ENCODE measurements around the gene OR8D1.

The OR8D1 gene

DNA sequence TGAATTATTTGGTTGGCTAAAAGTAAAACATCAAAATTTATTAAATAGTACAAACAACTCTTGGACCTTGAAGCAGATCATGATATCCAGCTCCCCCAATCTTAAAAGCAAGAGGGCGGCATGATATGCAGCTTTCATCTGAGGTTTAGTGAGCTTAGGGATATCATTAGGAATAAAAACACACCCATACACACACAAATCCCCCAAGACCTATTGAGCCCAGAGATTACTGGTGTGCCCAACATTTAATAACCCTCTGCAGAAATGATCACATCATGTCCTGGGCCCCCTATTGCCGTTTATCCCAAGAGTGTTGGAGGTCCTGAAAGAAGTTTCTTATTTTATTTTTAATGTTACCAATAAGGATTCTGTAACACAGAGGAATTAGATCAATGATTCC lies at the start of gene OR8D1:
Gene OR8D1, minus strand, starts transcription at position 101 of the 400 bp plus-strand sequence. CDS start 3,183 bp downstream, outside the sequence.
- no peak for DNase-seq (ENCODE audit: low read depth)

DNA sequence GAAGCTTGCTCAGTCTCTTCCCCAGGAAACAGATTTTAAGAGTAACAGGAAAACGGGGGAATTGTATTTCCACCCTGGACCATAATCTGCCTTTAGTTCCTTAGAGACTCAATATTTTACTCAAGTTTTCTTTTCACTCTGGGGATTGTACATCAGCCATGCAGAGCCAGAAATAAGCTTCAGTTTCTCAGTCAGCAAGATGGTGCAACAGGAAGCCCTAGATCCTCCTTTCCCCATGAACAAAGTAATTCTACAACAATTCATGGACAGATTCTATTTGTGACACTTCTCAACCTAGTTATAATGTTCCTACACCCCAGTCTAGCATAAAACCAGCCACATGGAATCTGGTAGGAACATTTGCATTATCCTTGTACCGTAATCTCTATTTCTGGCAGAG lies 45.8 kb upstream of the OR8D1 start:
- no peak for DNase-seq (ENCODE audit: low read depth)

DNA sequence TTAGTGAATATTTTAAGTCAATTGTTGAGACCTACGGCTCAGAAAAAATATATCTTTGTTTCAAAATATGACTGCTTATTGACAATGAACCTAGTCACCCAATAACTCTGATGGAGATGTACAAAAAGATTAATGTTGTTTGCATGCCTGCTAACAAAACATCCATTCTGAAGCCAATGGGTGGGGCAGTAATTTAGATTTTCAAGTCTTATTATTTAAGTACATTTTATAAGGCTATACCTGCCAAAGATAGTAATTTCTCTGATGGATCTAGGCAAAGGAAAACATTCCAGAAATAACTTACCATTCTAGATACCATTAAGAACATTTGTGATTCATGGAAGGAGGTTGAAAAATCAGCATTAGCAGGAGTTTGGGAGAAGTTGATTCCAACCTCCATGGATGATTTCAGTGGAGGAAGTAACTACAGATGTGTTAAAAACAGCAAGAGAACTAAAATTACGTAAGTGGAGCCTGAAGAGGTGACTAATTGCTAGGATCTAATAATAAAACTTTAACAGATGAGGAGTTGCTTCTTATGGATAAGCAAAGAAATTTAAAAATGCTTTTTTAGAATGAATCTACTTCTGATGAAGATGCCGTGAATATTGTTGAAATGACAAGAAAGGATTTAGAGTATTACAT lies 32.7 kb upstream of the OR8D1 start:
- DNase-seq (ENCODE audit: low read depth) = no peak

DNA sequence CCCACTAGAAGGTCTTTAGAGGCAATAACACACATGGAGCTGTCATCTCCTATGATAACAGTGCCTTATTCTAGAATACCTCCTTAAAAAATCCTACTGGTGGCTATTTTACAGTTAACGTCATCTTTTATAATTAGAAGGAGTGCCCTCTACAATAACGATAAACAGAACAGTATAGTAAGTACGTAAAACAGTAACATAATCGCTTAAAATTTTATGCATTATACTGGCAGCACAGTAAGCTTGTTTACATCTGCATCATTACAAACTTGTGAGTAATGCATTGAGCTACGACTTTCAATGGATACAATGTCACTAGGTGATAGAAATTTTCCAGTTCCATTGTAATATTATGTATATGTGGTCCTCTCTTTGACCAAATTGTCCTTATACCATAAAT lies 30.6 kb upstream of the OR8D1 start:
- DNase-seq (ENCODE audit: low read depth) = no peak

- DNase-seq (ENCODE audit: low read depth) = no peak
These were observed 26.3 kb upstream of the OR8D1 start for GRCh38 chr11:124340142-124340447.

DNA sequence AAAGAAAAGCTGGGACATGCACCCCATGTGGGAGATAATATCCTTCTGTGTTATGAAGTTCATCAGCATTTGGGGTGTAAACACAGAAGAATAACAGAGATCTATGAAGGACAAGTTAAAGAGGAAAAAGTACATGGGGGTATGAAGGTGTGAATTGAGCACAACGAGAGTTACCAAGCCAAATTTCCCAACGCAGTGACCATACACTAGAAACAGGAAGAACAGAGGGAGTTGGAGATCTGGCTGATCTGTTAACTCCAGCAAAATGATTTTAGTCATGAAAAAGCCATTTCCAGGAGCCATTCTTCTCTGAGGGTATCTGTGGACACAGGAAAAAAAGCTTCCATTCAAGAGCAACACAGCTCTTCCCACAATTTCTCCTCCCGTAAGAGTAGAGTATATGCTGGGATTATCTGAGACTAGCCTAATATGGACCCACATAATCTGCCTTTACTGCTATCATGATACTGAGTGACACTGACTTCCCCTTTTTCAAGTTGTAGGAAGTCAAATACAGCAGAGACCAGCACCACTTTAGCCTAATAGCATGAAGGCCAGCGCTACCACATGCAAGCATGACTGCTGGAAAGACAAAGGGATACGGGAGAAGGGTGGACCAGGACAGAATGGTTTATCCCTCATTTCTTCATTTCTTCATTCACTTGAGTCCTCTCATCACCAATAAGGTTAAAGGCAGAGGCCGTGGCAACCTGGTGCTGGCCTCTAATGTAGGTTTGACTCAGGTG lies 25.8 kb upstream of the OR8D1 start:
- DNase-seq (ENCODE audit: low read depth) = no peak

DNA sequence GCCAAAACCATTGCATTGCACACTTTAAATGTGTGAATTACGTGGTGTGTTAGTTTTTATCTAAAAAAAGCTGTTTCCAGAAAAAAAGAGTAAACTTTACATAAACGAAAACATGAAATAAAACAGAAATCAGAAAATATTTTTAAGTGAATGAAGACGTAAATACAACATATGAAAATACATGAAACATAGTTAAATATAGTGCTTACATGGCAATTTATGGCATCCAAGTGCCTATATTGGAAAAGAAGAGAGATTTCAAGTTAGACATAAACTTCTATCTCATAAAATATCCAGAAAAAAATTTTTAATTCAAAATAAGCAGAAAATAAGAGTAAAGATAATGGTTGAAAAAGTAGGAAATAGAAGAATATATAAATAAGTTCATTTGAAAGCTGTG lies 18.1 kb upstream of the OR8D1 start:
- DNase-seq (ENCODE audit: low read depth) = no peak

DNA sequence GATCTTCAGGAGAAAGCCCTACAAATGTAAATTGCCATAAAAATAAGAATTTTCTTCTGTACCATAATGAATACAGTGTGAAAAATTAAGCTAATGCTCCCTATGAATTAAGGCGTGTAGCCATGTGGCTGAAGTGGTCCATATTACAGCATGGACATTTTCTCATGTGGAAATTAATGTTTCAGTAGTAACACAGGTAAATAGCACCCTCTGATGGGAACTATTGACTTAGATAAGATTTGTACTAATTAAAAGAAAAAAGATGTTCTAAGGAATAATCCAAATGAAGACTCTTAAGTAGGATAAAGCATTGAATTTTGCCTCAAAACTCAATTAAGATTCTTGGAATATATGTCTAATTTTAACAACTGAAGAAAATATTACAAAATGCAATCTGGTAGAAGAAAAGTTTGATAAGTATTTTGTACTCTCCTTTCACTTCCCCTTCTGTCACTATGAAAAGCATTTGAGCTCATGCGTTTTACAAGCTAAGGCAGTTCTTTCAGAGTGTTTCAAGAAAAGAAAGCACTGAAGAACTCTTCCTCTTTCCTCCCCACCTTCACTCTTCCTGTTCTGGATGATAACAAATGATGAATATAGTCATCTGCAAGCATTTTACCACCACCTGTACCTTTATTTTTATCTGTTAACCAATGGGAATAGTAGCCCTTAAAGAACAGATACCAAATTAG lies 16.2 kb upstream of the OR8D1 start:
- DNase-seq (ENCODE audit: low read depth) = no peak

DNA sequence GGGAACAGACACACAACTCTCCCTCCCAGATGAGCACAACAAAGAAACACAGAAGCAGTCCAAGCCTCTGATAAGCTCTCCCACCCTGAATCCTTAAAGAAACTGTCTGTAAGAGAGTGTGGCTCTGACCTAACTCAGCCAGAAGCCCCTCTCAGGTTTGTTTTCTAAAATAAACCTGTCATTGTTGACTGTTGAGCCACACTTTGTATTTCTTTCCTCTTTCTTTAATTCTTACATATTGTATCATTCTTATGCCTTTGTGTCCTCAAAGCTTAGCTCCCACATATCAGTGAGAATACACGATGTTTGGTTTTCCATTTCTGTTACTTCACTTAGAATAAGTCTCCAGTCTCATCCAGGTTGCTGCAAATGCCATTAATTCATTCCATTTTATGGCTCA lies 14.0 kb upstream of the OR8D1 start:
- no peak for DNase-seq (ENCODE audit: low read depth)

DNA sequence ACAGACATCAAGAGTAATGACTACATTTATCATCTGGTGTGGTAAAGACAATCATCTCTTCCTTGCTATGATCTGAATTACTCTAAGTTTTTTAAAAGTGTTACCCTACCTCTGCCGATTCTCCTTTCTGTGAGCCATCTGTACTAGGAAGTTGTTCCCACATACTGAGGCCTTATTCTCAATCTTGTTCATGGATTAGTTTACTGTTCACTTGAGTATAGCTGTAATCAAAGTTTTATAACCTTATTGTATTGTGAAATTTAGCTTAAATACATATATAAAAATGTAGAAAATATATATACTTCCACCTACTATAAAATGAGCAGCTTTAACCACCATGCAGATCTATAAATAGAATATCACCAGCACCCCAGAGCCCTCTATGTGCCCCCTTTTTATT lies 8.6 kb upstream of the OR8D1 start:
- DNase-seq (ENCODE audit: low read depth) = no peak

- DNase-seq (ENCODE audit: low read depth) = no peak
These were observed 6.3 kb upstream of the OR8D1 start, which contains the start of gene OR8D2 for GRCh38 chr11:124320097-124320496. OR8D2 (minus strand) TSS chr11:124320197; CDS start chr11:124320197, 0 bp downstream.

GRCh38 chr11:124315052-124315451 lies 1.3 kb upstream of the OR8D1 start:
- no peak for DNase-seq (ENCODE audit: low read depth)

DNA sequence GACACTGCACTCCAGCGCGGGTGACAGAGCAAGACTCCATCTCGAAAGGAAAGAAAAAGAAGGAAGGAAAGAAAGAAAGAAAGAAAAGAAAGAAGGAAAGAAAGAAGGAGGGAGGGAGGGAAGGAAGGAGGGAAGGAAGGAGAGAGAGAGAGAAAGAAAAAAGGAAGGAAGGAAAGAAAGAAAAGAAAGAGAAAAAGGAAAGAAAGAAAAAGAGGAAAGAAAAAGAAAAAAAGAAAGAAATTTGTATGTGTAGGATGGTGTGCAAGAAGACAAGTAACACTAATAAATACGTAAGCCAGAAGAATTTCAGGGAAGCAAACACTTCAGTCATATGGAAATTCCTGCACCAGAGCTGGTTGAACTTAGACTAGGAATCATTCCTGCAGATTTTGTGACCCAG lies 618 bp downstream of the OR8D1 start:
- DNase-seq (ENCODE audit: low read depth) = no peak

DNA sequence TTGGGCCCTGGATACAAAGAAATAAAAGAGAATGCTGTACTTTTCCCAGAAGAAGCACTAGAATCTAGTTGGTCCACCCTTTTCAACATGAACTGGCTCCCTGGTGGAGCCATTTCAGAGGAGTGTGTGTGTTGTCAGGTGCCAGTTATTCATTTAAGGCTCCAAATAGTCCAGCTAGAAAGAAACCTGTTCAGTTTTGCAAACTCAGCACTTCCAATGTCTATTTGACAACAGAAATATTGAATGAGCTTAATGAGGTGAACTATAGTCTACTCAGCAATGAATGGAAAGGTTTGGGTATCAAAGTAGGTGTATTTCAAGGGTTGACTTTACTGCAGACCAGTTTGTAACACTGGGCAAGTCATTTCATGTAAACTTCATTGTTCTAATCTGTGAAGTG lies 2.1 kb downstream of the OR8D1 start:
- DNase-seq (ENCODE audit: low read depth) = no peak

GRCh38 chr11:124311269-124311668 lies 2.5 kb downstream of the OR8D1 start:
- DNase-seq (ENCODE audit: low read depth) = no peak

- no peak for DNase-seq (ENCODE audit: low read depth)
These were observed 3.0 kb downstream of the OR8D1 start for GRCh38 chr11:124310721-124311120.

- DNase-seq (ENCODE audit: low read depth) = no peak
These were observed 6.7 kb downstream of the OR8D1 start for GRCh38 chr11:124307093-124307492.

GRCh38 chr11:124302347-124303125 lies 11.2 kb downstream of the OR8D1 start:
- DNase-seq (ENCODE audit: low read depth) = no peak

DNA sequence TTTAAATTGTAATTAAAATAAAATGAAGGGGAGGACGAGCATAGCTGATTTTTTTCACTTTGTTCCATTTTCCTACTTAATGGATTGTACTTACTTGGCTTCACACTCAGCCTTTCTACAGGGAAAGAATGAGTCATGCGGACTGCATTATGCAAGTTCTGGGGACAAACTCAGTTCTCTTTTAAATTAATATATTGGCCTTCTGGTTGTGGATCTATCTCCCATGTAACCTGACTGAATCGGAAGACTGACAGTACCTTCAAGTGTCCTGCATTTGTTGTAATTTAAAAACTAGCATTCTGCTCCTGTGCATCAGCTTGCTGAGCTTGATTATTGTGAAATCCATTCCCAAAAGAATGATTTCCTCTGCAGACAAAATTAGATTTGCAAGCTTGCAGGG lies 12.2 kb downstream of the OR8D1 start:
- no peak for DNase-seq (ENCODE audit: low read depth)

DNA sequence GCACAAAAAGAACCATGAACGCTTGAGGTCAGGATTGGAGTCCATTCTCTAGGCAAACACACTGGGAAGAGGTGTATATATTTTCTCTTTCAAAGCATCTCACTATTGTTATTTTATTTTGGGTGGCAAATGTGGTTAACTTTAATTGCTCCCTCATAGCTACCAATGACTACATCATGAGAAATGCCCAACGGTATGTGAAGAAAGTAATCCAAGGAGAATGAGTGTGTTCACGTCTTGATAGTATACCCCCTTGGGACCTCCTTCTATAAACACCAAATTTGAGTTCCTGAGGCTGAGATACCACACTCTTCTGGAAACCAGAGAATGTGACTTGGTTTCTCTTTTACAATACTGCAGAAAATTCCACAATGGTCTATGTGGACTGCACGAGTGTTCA lies 15.8 kb downstream of the OR8D1 start:
- no peak for DNase-seq (ENCODE audit: low read depth)

DNA sequence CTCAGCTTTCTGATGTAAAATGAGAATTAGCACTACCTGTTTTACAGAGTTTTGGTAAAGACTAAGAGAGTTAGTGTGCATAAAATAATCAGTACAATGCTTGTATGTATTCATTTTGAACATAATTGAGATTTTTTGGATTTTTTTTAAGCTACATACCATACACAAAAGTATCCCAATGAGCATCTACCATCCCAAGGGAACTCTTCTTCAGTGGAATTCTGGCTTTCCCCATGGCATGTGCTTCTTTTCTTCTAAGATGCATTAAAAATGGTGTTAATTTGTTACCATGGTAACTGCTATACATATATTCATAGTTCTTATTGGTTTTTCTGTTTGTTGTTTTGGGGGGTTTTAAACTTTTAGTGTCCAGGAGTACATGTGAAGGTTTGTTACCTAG lies 17.7 kb downstream of the OR8D1 start:
- no peak for DNase-seq (ENCODE audit: low read depth)

DNA sequence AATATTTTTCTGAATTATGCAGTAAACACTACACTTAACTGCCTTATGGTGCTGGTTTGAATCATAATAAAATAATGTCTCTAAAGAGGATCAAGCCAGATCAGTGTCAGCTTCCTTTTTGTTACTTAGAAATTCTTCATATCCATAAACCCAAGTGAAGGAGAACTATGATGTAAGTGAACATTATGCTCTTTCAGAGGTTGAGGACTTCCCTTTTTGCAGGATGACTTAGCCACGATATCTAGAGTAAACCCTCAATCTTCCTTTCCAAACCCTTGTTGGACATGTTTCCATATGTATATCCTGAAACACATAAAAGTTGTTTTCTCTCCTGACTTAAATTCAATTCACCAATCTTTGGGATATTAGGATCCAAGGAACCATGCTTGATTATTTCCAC lies 19.1 kb downstream of the OR8D1 start:
- no peak for DNase-seq (ENCODE audit: low read depth)

Data from activated gamma-delta T cell treated with anti-CD3 and anti-CD28 coated beads, Interleukin-2, amount 50 U/mL, for 16 hours (primary cell).